Left renal cortex interstitium (tissue), 4 donors: ENCODE results near the gene TMTC2. TPM values are rescaled to one million over a fixed set of nuclear protein-coding genes. Genes with fewer than 3 reads are reported as not detected.
"Not testable (repeated sequence)": the region's sequence is repeated elsewhere in the genome, so short reads cannot be mapped to it uniquely, and the experiment has no call there.

Experiments used
- DNase-seq, 4 donors: peaks; one replicate each; pipeline ENCODE4 v3.0.0-alpha.2; 2013; ENCODE audit warnings: low read depth in 4 of 4, low spot score in 2 of 4, missing footprints in 1 of 4
- polyA plus RNA-seq, 4 donors: library from polyadenylated mRNA; unstranded; fragments of 120-200 nt; gene quantifications; one replicate each; pipeline ENCODE4 v1.2.1, GENCODE V29; 2013; ENCODE audit not compliant: insufficient read length in 4 of 4

Gene TMTC2
- polyA plus RNA-seq, 4 donors: 32.8 to 39.5 (median 38.3) TPM

DNA sequence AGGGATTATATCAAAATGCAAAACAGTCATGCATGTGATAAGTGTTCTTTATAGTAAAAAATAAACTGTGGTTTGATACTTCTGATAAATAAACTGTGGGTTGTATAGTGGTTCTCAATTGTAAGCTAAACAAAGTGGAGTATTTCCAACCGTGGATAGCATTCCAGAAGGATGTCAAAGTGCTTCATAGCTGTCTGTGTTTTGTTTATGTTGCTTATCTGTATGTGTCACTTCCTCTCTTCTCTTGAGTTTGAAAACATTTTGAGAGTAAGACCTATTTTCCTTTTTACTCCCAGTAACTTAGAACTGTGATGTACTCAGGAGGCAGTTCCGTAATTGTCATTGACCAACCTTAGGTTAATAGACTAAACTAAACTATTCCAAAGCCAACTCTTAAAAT lies 415.8 kb downstream of the TMTC2 start:
- no peak for DNase-seq

- no peak for DNase-seq
Observed at GRCh38 chr12:83106873-83107272, 420.2 kb downstream of the TMTC2 start.

GRCh38 chr12:83110424-83110823 lies 423.7 kb downstream of the TMTC2 start:
- DNase-seq: no peak

DNA sequence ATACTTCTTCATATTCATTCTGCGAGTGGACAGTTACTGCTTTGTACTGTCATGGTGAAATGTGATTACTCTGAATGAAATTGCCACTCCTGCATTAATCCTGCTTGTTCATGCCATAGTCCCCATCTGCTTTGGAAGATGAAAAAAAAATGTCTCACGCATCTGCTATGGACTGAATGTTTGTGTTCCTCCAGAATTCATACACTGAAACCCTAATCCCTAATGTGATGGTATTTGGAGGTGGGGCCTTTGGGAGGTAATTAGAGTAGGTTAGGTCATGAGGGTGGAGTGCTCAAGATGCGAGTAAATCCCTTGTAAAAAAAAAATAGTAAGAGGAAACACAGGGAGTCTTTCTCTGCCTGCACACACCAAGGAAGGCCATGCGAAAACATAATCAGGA lies 427.2 kb downstream of the TMTC2 start:
- DNase-seq: no peak

DNA sequence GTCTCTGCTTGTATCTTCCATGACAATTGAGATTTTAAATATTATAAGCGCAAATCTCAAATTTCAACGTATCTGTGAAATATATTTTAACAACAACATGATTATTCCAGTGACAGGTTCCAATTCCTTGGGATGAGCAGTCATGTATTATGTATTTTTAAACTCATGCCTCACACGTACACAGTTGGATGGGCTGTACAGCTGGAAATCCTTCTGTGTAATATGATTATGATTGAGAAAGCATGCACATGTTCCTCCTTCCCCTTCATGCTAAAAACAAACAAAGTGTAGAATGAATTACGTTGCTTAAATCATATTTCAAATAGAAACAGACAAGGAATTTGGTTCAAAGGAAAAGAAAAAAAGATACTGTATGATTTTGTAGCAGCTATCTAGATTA lies 428.3 kb downstream of the TMTC2 start:
- DNase-seq: no peak

- not testable (repeated sequence) for DNase-seq
Observed at GRCh38 chr12:83117926-83118325, 431.2 kb downstream of the TMTC2 start.

DNA sequence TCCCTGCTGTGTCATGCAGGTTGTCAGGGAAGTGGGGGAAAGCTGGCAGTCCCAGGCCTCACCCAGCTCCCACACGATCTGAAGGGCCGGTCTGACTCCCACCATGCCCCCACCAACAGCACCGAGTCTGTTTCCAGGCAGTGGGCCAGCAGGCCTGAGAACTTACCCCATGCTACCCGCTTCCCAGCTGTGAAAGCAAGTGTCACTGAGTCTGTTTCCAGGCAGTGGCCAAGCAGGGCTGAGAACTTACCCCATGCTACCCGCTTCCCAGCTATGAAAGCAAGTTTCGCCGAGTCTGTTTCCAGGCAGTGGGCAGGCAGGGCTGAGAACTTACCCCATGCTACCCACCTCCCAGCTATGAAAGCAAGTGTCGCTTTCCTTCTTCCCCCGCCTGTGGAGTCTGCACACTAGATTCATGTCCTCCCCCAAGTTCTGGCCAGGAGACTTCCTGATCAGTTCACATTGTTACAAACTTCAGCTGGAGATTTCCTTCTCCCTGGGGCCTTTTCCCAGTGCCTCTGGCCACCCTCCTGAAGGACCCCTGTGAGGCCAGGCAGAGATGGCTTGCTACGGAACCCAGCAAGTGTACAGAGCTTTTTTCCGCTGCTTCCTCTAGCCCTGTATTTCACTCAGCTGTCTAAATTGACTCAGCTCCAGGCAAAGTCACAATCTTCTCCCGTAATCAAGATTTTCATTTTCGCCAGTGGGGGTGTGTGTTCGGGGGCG lies 435.4 kb downstream of the TMTC2 start:
- DNase-seq: no peak

DNA sequence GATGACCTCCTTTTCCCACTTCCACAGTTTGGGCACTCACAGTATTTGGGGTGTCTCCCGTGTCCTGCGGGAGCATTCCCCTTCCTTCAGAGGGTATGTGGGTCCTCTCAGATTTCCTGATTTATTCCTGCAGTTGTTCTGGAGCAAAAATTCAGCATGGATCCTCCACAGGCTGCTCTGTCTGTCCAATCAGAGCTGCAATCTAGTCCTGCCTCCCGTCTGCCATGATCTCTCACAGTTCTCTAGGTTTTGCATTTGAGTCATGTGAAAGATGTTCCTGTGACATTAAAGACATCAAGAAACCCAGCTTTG lies 435.9 kb downstream of the TMTC2 start:
- DNase-seq: no peak

GRCh38 chr12:83123039-83123438 lies 436.3 kb downstream of the TMTC2 start:
- no peak for DNase-seq

DNA sequence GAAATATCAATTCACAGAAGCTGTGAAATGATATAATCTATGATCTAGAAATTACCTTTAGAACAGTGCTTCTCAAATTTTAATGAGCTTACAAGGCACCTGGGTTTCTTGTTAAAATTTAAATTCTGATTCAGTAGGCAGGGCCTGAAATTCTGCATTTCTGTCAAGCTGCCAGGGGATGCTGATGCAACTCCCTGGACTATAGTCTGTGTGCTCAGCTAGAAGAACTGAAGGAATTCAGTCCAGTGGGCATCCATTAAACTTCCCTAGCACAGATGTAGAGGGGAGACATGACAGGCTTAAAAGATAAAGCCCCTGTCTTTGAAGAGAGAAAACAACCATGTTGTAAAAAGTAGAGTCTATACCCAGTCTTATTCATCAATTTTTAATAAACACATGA lies 441.8 kb downstream of the TMTC2 start:
- no peak for DNase-seq

GRCh38 chr12:83130178-83130577 lies 443.5 kb downstream of the TMTC2 start:
- DNase-seq: no peak

- DNase-seq: no peak
Observed at GRCh38 chr12:83132360-83132759, 445.7 kb downstream of the TMTC2 start.

GRCh38 chr12:83136411-83136810 lies 449.7 kb downstream of the TMTC2 start:
- no peak for DNase-seq

GRCh38 chr12:83140135-83140534 lies 453.4 kb downstream of the TMTC2 start:
- no peak for DNase-seq

DNA sequence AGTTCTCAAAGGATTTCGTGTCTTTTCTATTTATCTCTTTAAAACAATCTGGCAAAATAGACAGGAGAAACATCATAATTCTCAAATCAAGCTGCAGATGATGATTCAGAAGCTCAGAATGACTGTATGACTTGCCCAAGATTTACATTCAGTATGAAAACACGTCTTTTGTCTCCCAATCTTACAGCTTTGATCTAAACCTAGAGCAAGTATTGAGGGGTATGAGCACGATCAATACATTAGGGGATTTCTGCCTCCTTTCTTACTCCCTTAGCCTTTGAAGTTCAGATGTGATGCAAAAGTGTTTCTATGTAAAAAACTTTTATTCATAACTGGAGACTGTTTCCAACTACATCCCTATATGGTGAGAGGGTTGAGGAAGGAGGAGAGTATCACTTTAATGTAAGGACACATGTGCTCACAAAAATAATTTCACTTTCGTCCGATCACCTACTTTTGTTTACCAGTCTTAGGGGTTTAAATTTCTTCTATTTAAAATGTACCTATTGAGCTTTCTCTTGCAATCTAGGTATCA lies 454.8 kb downstream of the TMTC2 start:
- no peak for DNase-seq

- DNase-seq: no peak
Observed at GRCh38 chr12:83142914-83143313, 456.2 kb downstream of the TMTC2 start.

DNA sequence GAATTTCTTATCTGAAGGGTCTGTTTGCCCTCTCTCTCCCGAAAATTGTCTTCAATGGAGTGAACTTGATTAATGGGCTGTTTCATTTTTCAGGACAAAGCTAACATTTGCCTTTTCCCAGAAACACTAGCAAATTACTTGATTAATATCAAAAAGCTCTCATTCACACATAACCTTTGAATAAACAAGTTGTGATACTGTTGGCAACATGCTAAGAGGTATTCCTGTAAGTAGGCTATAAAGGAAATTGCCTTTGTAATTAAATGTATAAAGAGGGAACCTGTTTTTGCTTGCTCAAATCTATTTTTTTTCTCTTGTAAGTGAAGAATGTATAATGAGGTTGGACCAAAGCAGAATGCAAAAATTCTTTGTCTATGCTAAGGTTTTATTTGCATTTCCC lies 457.2 kb downstream of the TMTC2 start:
- no peak for DNase-seq

DNA sequence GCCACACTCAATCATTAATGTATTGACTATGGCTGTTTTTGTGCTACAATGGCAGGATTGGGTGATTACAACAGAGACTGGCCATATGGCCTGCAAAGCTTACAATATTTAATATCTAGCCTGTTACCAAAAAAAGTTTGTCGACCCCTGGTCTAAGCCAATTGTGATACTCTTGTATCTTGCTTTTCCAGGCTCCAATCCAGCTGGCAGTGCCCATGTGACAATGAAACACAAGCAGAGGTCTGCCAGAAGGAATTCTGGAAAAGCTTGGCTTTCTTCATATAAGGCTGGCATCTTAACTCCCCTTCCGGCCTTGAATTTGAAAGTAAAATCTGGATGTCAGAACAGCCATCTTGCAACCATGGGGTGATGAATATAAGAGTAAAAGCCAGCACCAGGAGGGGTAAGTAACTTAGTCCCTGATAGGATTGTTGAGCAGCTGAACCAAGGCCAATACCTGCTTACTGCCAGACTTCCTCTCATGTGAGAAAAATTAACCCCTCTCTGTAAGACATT lies 458.7 kb downstream of the TMTC2 start:
- DNase-seq: no peak

GRCh38 chr12:83147341-83147740 lies 460.6 kb downstream of the TMTC2 start:
- no peak for DNase-seq

DNA sequence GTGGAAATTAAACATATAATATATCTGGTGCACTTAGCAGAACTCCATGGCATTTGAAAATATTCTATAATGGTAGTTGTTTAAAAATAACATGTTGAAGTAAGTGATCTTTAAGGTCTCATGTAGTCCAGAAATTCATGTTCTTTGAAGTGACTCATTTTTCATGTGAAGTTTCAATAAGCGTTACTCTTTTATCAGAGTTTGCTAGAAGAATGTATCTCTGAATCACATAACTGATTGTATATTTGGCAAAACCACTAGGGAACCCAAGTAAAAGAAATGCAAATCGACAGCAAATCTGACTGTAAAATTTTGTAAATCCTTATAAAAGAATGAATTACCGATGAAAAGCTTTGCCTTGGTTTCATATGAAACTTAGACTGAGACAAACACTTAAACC lies 463.3 kb downstream of the TMTC2 start:
- DNase-seq: no peak

DNA sequence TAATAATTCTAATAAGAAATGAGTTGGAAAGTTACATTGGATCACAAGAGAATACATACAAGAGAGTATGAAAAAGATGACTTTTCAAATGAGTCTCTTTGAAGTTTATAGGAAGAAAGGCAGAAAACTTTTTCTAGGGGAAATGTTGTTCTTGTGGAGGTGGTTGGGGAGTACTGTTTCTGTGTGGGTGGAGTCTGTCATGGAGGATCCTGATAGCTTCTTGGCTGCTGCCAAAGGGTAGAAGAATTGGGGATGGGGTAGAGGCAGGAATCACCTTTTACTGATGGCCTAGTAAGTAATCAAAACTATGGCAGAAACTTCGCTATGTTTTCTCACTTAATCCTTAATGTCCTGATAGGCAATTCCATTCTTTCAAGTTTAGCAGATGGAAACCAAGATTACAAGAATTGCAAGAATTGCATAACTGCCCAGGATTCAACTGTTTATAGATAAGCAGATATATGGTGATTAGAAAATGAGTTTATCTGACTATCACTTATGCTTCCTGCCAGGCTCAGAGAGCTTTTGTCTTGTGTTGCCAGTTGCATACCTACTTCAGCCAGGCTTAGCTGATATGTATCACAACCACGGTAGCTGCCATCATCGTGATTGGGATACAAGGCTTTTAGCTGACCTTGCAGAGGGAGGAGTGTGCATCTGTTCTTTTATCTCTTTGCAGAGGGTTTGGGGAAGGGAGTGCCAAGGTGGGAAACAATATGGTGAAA lies 463.9 kb downstream of the TMTC2 start:
- no peak for DNase-seq

DNA sequence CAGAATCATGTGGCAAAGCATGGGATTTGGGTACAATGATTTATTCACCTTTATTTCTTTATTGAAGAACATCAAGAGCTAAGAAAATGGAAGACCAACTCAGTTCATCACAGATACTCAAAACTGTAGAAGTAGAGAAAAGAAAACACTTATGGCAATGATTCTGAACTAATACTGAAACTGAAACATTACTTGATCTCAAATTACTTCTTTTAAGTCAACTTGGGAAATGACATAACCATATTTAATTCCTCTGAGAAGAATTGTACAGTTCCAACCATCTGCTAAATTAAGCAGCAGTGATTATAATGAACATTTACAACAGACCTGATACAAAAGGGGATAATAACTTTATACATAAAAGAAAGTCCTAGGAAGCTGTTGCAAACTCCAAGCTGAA lies 466.5 kb downstream of the TMTC2 start:
- DNase-seq: no peak
